GM12874 (cell line): Measurements from ENCODE around the gene RHBDL1.

Experiments
- TF ChIP-seq, protein P1 (sequence below): IDR thresholded peaks from 2 replicates; pipeline ENCODE4 v1.5.1; 2011; ENCODE audit warnings: low read depth, mild to moderate bottlenecking, control low read depth, low read length, moderate library complexity; ENCODE audit not compliant: insufficient read depth

RHBDL1 gene

DNA sequence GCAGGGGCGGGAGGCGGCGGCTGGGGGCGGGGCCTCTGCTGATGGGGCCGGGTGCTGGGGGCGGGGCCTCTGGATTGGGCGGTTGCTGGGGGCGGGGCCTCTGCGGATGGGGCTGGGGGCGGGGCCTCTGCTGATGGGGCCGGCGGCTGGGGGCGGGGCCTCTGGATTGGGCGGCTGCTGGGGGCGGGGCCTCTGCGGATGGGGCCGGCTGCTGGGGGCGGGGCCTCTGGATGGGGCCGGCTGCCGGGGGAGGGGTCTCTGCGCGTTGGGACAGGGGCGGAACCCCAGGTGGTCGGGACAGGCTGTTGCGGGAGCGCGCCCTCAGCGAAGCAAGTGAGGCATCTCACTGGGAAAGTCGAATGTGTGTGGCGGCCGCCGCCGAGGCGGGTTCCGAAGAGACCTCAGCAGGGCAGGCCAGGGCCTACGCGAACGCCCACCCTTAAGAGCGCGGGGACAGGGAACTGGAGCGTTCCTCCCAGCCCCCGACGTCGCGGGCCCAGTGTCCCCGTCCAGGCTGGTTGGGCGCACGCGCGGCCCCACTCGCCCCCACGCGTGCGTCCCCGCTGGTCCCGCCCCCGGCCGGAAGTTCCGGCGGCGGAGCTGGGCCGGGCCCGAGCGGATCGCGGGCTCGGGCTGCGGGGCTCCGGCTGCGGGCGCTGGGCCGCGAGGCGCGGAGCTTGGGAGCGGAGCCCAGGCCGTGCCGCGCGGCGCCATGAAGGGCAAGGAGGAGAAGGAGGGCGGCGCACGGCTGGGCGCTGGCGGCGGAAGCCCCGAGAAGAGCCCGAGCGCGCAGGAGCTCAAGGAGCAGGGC lies 4.5 kb downstream of the RHBDL1 start, which contains the start of gene STUB1:
TSS of gene STUB1 (plus strand) at position 597 of the 811 bp plus-strand sequence. CDS start at position 713, 116 bp downstream.
- TF ChIP-seq, protein P1, sequence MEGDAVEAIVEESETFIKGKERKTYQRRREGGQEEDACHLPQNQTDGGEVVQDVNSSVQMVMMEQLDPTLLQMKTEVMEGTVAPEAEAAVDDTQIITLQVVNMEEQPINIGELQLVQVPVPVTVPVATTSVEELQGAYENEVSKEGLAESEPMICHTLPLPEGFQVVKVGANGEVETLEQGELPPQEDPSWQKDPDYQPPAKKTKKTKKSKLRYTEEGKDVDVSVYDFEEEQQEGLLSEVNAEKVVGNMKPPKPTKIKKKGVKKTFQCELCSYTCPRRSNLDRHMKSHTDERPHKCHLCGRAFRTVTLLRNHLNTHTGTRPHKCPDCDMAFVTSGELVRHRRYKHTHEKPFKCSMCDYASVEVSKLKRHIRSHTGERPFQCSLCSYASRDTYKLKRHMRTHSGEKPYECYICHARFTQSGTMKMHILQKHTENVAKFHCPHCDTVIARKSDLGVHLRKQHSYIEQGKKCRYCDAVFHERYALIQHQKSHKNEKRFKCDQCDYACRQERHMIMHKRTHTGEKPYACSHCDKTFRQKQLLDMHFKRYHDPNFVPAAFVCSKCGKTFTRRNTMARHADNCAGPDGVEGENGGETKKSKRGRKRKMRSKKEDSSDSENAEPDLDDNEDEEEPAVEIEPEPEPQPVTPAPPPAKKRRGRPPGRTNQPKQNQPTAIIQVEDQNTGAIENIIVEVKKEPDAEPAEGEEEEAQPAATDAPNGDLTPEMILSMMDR, result no peak

DNA sequence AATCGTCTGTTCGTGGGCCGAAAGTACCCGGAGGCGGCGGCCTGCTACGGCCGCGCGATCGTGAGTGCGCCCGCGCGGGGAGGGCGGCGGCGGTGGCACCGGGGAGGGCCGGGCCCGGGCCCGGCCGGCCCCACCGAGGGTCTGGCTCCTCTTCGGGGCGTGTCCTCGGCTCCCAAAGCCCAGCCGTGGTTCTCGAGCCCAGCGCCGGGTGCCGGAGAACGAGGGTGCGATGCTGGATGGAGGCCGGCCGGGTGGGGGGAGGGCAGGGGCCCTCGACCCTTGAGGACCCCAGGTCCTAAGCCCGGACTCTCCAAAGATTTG lies 5.1 kb downstream of the RHBDL1 start:
- TF ChIP-seq, protein P1, result no peak

DNA sequence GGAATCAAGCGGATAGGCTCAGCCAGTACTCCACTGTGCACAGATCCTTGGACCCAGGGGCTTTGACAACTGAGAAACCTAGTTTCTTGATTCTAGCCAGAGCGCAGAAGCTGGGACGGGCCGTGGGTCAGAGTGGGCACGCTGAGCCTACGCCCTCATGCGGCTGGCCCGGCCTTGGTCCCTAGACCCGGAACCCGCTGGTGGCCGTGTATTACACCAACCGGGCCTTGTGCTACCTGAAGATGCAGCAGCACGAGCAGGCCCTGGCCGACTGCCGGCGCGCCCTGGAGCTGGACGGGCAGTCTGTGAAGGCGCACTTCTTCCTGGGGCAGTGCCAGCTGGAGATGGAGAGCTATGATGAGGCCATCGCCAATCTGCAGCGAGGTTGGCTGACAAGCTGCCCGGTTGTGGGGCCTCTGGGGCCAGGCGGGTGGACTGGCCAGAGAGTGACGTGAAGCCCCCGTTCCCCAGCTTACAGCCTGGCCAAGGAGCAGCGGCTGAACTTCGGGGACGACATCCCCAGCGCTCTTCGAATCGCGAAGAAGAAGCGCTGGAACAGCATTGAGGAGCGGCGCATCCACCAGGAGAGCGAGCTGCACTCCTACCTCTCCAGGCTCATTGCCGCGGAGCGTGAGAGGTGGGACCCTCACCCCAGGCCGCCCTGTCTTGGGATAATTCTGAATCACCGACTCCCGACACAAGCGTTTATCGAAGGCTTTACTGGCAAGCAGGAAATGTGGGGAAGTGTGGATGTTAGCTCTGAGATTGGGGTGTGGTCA lies 5.7 kb downstream of the RHBDL1 start:
- TF ChIP-seq, protein P1, result no peak

DNA sequence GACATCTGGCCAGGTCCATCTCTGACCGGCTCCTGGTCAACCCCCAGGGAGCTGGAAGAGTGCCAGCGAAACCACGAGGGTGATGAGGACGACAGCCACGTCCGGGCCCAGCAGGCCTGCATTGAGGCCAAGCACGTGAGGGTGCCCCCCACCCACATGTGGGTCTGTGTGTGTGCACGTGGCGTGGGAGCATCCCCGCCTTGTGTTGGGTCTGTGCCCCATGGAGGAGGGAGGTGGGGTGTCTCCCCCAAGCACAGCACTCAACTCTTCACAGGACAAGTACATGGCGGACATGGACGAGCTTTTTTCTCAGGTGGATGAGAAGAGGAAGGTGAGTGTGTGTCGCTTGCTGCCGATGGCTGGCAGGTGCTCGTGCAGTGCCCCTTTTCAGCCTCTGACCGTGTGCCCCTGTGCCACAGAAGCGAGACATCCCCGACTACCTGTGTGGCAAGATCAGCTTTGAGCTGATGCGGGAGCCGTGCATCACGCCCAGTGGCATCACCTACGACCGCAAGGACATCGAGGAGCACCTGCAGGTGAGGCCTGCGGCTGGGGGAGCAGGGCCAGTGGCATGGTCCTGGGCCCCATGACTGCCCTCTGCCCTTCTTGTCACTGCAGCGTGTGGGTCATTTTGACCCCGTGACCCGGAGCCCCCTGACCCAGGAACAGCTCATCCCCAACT lies 6.4 kb downstream of the RHBDL1 start:
- TF ChIP-seq, protein P1, result no peak

DNA sequence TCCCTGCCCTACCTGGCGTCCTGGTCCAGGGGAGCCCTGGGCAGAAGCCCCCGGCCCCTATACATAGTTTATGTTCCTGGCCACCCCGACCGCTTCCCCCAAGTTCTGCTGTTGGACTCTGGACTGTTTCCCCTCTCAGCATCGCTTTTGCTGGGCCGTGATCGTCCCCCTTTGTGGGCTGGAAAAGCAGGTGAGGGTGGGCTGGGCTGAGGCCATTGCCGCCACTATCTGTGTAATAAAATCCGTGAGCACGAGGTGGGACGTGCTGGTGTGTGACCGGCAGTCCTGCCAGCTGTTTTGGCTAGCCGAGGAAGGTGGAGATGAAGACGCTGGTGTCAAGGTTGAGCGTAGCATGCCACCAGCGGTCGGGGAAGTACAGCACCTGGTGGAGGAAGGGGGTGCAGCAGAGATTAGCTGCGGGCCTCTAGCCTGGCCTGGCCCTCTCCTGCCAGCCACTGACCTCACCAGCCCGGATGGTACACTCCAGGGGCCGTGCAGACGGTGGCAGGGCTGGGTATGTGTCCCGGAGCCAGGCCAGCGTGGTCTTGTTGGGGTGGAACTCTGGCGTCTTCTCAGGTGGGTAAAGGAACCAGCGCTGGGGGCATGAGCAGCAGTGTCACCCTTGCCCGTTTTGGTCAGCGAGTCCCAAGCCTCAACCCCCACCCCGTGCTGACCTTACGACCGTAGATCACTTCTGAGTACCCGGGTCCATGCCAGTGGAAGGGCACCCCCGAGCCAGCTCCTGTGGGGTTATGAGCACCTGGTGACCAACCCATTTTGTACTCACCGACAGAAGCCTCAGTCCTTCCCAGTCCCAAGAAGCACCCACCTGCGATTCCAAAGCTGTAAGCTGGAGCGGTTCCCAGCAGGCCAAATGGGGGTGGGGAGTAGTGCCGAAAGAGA lies 7.3 kb downstream of the RHBDL1 start:
- TF ChIP-seq, protein P1, result no peak

DNA sequence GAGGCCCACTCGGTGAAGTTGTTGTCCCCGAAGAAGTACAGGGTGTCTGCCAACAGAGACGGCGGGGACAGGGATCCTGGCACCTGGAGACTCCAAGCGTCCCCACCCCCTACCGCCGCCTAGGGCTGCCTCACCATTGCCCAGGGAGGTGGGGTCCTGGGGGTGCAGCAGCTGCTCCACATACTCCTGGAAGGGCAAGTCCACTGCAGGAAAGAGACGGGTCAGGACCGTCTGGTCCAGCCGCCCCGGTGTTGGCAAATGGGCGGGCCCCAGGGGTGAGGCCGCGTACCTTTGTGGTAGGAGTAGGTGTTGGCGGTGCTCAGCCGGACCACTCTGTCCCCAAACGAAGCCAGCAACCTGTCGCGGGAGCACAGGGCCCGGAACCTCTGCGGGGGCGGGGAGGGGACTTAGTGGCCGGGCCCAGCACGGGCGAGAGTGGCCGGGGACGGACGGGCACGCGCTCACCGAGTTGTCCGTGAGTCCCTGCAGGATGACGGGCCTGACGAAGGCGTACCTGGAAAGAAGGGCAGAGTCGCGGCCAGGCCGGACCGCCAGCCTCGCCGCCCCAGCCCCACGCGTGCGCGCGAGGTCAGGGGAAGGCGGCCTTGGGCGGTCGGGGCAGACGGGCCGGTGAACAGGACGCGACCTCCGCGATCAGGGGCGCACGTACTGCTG lies 8.1 kb downstream of the RHBDL1 start:
- TF ChIP-seq, protein P1, result no peak
